ENCODE data around the gene ST7. TPM values are rescaled to one million over a fixed set of nuclear protein-coding genes. Genes with fewer than 3 reads are reported as not detected.
A peak's percentile ranks its signal among the peaks of the same experiment; 100 is the strongest.
"Not testable (repeated sequence)": the region's sequence is repeated elsewhere in the genome, so short reads cannot be mapped to it uniquely, and the experiment has no call there.

ST7 gene
- total RNA-seq, 1 donor = 31.5 TPM

- TF ChIP-seq CTCF (IDR thresholded peaks at IDR 0.05; ENCODE audit: insufficient read depth, low read depth, low read length) = no peak
- peak; percentile 21 for DNase-seq (ENCODE audit: low read depth)
- H3K4me3 ChIP-seq (ENCODE audit: low read depth, low read length) = peak overlapping the region; percentile 86
Observed at GRCh38 chr7:116955801-116956476, 2.6 kb downstream of the ST7 start.

- no peak for DNase-seq (ENCODE audit: low read depth)
- H3K4me3 ChIP-seq (ENCODE audit: low read depth, low read length) = no peak overlapping the region
- TF ChIP-seq CTCF (IDR thresholded peaks at IDR 0.05; ENCODE audit: insufficient read depth, low read depth, low read length) = no peak
Observed at GRCh38 chr7:116956477-116956804, 3.1 kb downstream of the ST7 start.

GRCh38 chr7:116957874-116958273 is 4.6 kb downstream of the ST7 start:
- DNase-seq (ENCODE audit: low read depth) = no peak
- TF ChIP-seq CTCF (IDR thresholded peaks at IDR 0.05; ENCODE audit: insufficient read depth, low read depth, low read length) = no peak

GRCh38 chr7:116961966-116962673 is 8.8 kb downstream of the ST7 start:
- not testable (repeated sequence) for DNase-seq (ENCODE audit: low read depth); H3K4me3 ChIP-seq (ENCODE audit: low read depth, low read length)

More at GRCh38 chr7:116957874-116958273, 4.6 kb downstream of the ST7 start:
- H3K4me3 ChIP-seq (ENCODE audit: low read depth, low read length) = no peak overlapping the region

GRCh38 chr7:116963234-116963633 is 9.9 kb downstream of the ST7 start:
- DNase-seq (ENCODE audit: low read depth) = no peak
- TF ChIP-seq CTCF (IDR thresholded peaks at IDR 0.05; ENCODE audit: insufficient read depth, low read depth, low read length) = no peak
- no peak overlapping the region for H3K4me3 ChIP-seq (ENCODE audit: low read depth, low read length)

GRCh38 chr7:116966601-116967000 is 13.3 kb downstream of the ST7 start:
- H3K4me3 ChIP-seq (ENCODE audit: low read depth, low read length) = no peak overlapping the region
- peak; percentile 41 for DNase-seq (ENCODE audit: low read depth)
- TF ChIP-seq CTCF (IDR thresholded peaks at IDR 0.05; ENCODE audit: insufficient read depth, low read depth, low read length) = no peak

- DNase-seq (ENCODE audit: low read depth) = no peak
- TF ChIP-seq CTCF (IDR thresholded peaks at IDR 0.05; ENCODE audit: insufficient read depth, low read depth, low read length) = no peak
- no peak overlapping the region for H3K4me3 ChIP-seq (ENCODE audit: low read depth, low read length)
Observed at GRCh38 chr7:116967254-116967922, 14.1 kb downstream of the ST7 start.
